GM12801 (cell line): ENCODE data around the gene FCN2.

ENCODE experiments used
- CTCF ChIP-seq: IDR thresholded peaks from one replicate; pipeline ENCODE4 v1.5.1; 2011; ENCODE audit warnings: control low read depth; ENCODE audit not compliant: insufficient read length; ENCODE audit errors: extremely low read depth

The FCN2 gene

GRCh38 chr9:134897584-134898170 lies 17.1 kb downstream of the FCN2 start:
- TF ChIP-seq CTCF: no peak

GRCh38 chr9:134898319-134898718 lies 17.7 kb downstream of the FCN2 start:
- no peak for TF ChIP-seq CTCF

DNA sequence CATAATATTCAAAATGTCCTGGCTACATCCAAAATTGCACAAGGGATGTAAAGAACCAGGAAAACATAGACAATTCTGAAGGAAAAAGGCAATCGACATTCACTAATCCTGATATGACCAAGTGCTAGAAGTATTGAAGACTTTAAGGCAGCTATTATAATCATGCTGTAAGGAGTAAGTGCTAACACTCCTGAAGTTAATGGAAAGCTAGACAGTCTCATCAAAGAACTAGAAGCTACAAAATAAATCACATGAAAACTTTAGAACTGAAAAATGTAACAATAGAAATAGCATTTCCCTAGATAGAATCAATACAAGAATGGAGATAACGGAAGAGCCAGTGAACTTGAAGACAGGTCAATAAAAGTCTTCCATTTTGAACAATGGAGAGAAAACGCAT lies 18.6 kb downstream of the FCN2 start:
- TF ChIP-seq CTCF: no peak

DNA sequence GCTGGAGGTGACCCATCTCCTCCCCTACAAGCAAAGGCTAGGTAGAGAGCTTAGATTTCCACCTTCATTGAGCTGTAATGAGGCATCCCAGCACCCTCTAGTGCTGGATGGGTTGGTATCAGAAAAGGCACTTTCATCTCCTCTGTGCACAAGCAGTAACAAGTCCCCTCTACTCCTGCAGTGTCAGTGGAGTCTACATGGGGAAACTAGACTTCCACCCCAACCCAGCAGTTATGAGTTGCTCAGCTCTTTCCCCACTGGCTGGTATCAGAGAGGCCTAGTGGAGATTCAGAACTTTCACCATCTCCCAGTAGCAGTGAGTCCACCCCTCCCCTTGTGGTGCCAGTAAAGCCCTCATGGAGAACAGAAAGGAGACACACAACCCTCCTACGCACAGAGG lies 19.2 kb downstream of the FCN2 start:
- no peak for TF ChIP-seq CTCF

DNA sequence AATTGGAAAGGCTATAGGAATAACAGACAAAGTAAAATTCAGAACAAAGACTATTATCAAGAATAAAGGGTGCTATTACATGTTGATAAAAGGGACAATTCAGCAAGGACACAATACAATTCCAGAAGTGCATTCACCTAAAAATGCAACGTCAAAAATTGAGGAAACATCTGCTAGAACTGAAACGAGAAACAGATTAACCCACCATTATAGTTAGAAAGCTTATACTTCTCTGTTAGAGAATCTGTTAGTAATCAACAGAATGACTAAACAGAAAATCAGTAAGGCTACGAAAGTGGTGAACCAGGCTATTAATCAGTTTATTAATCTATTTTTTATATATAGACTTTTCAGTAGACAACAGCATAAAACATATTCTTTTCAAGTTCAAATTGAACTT lies 22.3 kb downstream of the FCN2 start:
- no peak for TF ChIP-seq CTCF

- no peak for TF ChIP-seq CTCF
Observed at GRCh38 chr9:134908524-134909309, 28.1 kb downstream of the FCN2 start.

- TF ChIP-seq CTCF: no peak
Observed at GRCh38 chr9:134909511-134910481, 29.2 kb downstream of the FCN2 start.
